PFSK-1 (cell line): Measurements from ENCODE around the gene EME2.

Experiments used
- FOXP2 ChIP-seq: optimal IDR thresholded peaks from 2 replicates; pipeline ENCODE3; 2011; ENCODE audit warnings: borderline replicate concordance, control low read depth, inconsistent platforms; ENCODE audit not compliant: insufficient read depth; ENCODE audit errors: extremely low read length, extremely low read depth
- POLR2AphosphoS5 ChIP-seq: IDR thresholded peaks from 2 replicates; pipeline ENCODE4 v1.6.1; 2012; ENCODE audit warnings: low read depth, mild to moderate bottlenecking, control low read depth, low read length, moderate library complexity
- REST ChIP-seq, 2 experiments: IDR thresholded peaks; 2 replicates each; pipeline versions ENCODE4 v1.6.1 to v1.8.0; 2011 to 2012; ENCODE audit warnings: low read depth in 2 of 2, low read length in 2 of 2, control low read depth in 1 of 2, inconsistent platforms in 1 of 2, mild to moderate bottlenecking in 1 of 2, moderate library complexity in 1 of 2; ENCODE audit not compliant: insufficient read depth in 1 of 2
- SIN3A ChIP-seq: IDR thresholded peaks from 2 replicates; pipeline ENCODE4 v1.6.1; 2012; ENCODE audit warnings: mild to moderate bottlenecking, low read length, moderate library complexity, borderline replicate concordance; ENCODE audit not compliant: insufficient read depth
- TAF1 ChIP-seq: IDR thresholded peaks from 2 replicates; pipeline ENCODE4 v1.6.1; 2012; ENCODE audit warnings: low read length, control low read depth, borderline replicate concordance; ENCODE audit not compliant: insufficient read depth

The EME2 gene

GRCh38 chr16:1816396-1817275, 44.0 kb downstream of the EME2 start:
- TF ChIP-seq FOXP2 (no peak), REST (IDR thresholded peaks at IDR 0.05; ENCODE audit: insufficient read depth in 1 of 2, low read depth in 2 of 2, low read length in 2 of 2) (no peak), SIN3A (no peak)

- TF ChIP-seq TAF1 = no peak
- TF ChIP-seq SIN3A = no peak
- TF ChIP-seq REST (IDR thresholded peaks at IDR 0.05; ENCODE audit: insufficient read depth in 1 of 2, low read depth in 2 of 2, low read length in 2 of 2) = no peak
- TF ChIP-seq FOXP2 = no peak
- no peak for TF ChIP-seq POLR2AphosphoS5
Measured at GRCh38 chr16:1817276-1817589, 44.6 kb downstream of the EME2 start.

- no peak for TF ChIP-seq SIN3A
- no peak for TF ChIP-seq FOXP2
- TF ChIP-seq REST (IDR thresholded peaks at IDR 0.05; ENCODE audit: insufficient read depth in 1 of 2, low read depth in 2 of 2, low read length in 2 of 2) = no peak
- no peak for TF ChIP-seq TAF1
- TF ChIP-seq POLR2AphosphoS5 = no peak
Measured at GRCh38 chr16:1817716-1818115, 45.1 kb downstream of the EME2 start.

- no peak for TF ChIP-seq POLR2AphosphoS5
- TF ChIP-seq FOXP2 = no peak
- no peak for TF ChIP-seq REST (IDR thresholded peaks at IDR 0.05; ENCODE audit: insufficient read depth in 1 of 2, low read depth in 2 of 2, low read length in 2 of 2)
- no peak for TF ChIP-seq TAF1
- no peak for TF ChIP-seq SIN3A
Measured at GRCh38 chr16:1818204-1818872, 45.7 kb downstream of the EME2 start.
